Neural cell (in vitro differentiated cells): Measurements from ENCODE around the gene RBKS.

Experiments
- CTCF ChIP-seq: fragments of 450-650 bp; IDR thresholded peaks from 2 replicates; pipeline ENCODE4 v1.5.1; 2014; ENCODE audit warnings: antibody characterized with exemption, mild to moderate bottlenecking, moderate library complexity; ENCODE audit not compliant: poor library complexity, severe bottlenecking
- EP300 ChIP-seq: fragments of 450-650 bp; conservative IDR thresholded peaks from 2 replicates; pipeline ENCODE4 v1.6.1; 2014; ENCODE audit warnings: antibody characterized with exemption, mild to moderate bottlenecking, moderate library complexity; ENCODE audit not compliant: poor library complexity, severe bottlenecking
- EZH2 ChIP-seq: fragments of 200-600, 300-800 bp; shearing (Covaris generic), sonication (generic); IDR thresholded peaks from 2 replicates; pipeline ENCODE4 v1.6.1; 2014; ENCODE audit warnings: antibody characterized with exemption, low read length, borderline replicate concordance, mild to moderate bottlenecking; ENCODE audit not compliant: insufficient read depth, poor library complexity, severe bottlenecking
- RAD21 ChIP-seq: fragments of 450-650 bp; conservative IDR thresholded peaks from 2 replicates; pipeline ENCODE4 v1.6.1; 2014; ENCODE audit warnings: antibody characterized with exemption, mild to moderate bottlenecking, moderate library complexity
- TAF1 ChIP-seq: IDR thresholded peaks from 2 replicates; pipeline ENCODE4 v1.6.1; 2012; ENCODE audit warnings: low read depth

- no peak for TF ChIP-seq CTCF
- TF ChIP-seq EP300 = no peak
- TF ChIP-seq EZH2 = no peak
- TF ChIP-seq TAF1 = no peak
- TF ChIP-seq RAD21 = no peak
Measured at GRCh38 chr2:27903018-27903417, 12.8 kb upstream of the RBKS start.
